RWPE1 (cell line): ENCODE data around the gene ZNF646.

Experiments
- CTCF ChIA-PET: fragments of 350-600 bp; sonication (Branson Sonifier 250); formaldehyde crosslinking; extraction: SDS; loops from one replicate; lab custom pipeline; 2021; lab: Yijun Ruan, JAX
- POLR2A ChIA-PET: fragments of 400-600 bp; formaldehyde crosslinking; extraction: SDS; loops from one replicate; lab custom pipeline; 2020; ENCODE audit warnings: antibody characterized with exemption; ENCODE audit not compliant: low non-redundant PET; lab: Yijun Ruan, JAX
- DNase-seq: peaks from one replicate; pipeline ENCODE4 v3.0.0; 2012; ENCODE audit warnings: low spot score
- H3K27ac ChIP-seq: fragments of 450-650 bp; 2 replicates; pipeline ENCODE4 v1.5.1; 2017
- TF ChIP-seq, protein P1 (sequence below): fragments of 450-650 bp; conservative IDR thresholded peaks from 2 replicates; pipeline ENCODE4 v1.5.1; 2017; ENCODE audit warnings: low read depth, mild to moderate bottlenecking

The ZNF646 gene

GRCh38 chr16:31109622-31110021 is 35.4 kb downstream of the ZNF646 start:
- TF ChIP-seq, protein P1, sequence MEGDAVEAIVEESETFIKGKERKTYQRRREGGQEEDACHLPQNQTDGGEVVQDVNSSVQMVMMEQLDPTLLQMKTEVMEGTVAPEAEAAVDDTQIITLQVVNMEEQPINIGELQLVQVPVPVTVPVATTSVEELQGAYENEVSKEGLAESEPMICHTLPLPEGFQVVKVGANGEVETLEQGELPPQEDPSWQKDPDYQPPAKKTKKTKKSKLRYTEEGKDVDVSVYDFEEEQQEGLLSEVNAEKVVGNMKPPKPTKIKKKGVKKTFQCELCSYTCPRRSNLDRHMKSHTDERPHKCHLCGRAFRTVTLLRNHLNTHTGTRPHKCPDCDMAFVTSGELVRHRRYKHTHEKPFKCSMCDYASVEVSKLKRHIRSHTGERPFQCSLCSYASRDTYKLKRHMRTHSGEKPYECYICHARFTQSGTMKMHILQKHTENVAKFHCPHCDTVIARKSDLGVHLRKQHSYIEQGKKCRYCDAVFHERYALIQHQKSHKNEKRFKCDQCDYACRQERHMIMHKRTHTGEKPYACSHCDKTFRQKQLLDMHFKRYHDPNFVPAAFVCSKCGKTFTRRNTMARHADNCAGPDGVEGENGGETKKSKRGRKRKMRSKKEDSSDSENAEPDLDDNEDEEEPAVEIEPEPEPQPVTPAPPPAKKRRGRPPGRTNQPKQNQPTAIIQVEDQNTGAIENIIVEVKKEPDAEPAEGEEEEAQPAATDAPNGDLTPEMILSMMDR, result no peak
- peak overlapping the region; percentile 92 for H3K27ac ChIP-seq
- ChIA-PET CTCF (no interaction called here), POLR2A (no interaction called here)
- no peak for DNase-seq

DNA sequence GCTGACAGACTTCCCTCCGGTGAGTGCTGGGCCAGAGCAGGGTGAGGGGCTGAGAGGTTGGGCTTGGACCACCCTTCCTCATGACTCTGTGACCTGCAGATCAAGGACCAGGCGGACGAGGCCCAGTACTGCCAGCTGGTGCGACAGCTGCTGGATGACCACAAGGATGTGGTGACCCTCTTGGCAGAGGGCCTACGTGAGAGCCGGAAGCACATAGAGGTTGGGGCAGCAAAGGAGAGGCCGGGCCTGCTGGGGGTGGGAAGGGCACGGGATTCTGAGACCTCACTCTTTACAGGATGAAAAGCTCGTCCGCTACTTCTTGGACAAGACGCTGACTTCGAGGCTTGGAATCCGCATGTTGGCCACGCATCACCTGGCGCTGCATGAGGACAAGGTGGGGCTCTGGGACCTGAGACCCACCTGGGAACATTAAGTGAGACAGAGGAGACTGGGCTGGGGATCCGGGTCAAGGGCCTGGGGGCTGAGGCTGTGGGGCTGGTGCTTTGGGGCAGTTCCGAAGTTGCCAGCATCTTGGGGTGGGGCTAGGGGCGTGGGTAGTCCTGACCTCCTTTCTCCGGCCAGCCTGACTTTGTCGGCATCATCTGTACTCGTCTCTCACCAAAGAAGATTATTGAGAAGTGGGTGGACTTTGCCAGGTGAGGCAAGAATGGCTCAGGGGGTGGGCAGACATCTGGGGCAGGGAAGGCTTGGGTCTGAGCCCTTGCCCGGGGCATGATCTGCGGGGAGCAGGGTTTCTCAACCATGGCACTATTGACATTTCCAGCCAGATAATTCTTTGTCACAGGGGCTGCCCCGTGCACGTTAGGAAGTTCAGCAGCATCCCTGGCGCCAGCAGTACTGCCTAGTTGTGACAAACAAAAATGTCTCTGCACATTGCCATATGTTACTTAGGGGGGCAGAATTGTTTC is 36.1 kb downstream of the ZNF646 start:
- H3K27ac ChIP-seq, result peak overlapping the region; percentile 92
- no peak for DNase-seq
- TF ChIP-seq, protein P1, result no peak
- ChIA-PET CTCF (interaction anchor here (0.6 kb wide), 1 partner anchor 189 kb away, joined by 4 read pairs; no protein-coding TSS in a partner anchor), POLR2A (no interaction called here)

DNA sequence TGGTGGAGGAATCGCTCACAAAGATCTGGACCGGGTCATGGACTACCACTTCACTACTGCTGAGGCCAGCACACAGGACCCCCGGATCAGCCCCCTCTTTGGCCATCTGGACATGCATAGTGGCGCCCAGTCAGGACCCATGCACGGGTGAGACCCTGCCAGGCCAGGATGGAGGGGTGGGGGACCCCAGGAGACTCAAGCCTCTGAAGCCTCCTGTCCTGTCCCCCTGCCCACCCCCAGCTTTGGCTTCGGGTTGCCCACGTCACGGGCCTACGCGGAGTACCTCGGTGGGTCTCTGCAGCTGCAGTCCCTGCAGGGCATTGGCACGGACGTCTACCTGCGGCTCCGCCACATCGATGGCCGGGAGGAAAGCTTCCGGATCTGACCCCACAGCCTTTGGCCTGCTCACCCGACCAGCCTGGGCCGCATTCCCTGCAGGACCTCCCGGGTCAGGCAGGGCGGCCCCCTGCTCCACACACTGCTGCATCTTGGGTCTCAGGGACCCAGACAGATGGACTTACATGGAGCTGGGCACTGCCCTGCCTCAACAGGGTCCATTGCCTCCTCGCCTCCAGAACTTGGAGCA is 37.8 kb downstream of the ZNF646 start:
- TF ChIP-seq, protein P1, result no peak
- H3K27ac ChIP-seq, result peak overlapping the region; percentile 92
- no peak for DNase-seq
- ChIA-PET CTCF (no interaction called here), POLR2A (interaction anchor here (0.6 kb wide), 1 partner anchor 24 kb away, joined by 3 read pairs; the partner anchor contains the start of gene PRSS8)

DNA sequence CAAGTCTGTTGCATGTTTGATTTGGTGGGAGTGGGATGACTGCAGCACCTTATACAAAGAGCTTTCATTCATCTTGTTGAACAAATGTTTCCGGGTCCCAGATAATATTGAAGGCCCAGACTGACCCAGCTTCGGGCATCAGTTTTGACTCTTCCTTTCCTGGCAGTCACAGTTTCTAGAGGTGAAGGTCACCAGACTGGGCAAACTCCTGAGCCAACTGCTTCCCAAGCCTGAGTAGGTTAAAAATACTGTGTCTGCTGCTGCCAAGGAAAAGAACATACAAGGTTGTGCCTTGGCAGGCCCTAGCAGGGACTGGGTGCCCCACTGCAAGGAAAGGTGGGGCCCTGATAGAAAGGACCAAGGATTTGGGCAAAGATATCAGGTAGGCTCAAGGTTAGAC is 38.5 kb downstream of the ZNF646 start:
- no peak for DNase-seq
- TF ChIP-seq, protein P1, result no peak
- POLR2A ChIA-PET, result no interaction called here
- CTCF ChIA-PET, result interaction anchor here (0.6 kb wide), 1 partner anchor 338 kb away, joined by 5 read pairs; no protein-coding TSS in a partner anchor
- H3K27ac ChIP-seq, result peak overlapping the region; percentile 92

GRCh38 chr16:31113121-31114120 is 39.2 kb downstream of the ZNF646 start:
- TF ChIP-seq, protein P1, result no peak
- DNase-seq, result no peak
- POLR2A ChIA-PET, result no interaction called here
- CTCF ChIA-PET, result interaction anchor here (0.6 to 1.1 kb wide), 3 partner anchors 29 to 338 kb away, joined by 3 to 7 read pairs (median 5); no protein-coding TSS in a partner anchor
- H3K27ac ChIP-seq, result peak overlapping the region; percentile 92
